GM12892 (cell line): ENCODE measurements around the gene MLKL.

Source experiments
- POLR2A ChIP-seq: IDR thresholded peaks from 2 replicates; pipeline ENCODE4 v1.6.1; 2011; ENCODE audit warnings: low read depth, low read length, control low read depth
- TAF1 ChIP-seq: IDR thresholded peaks from 2 replicates; pipeline ENCODE4 v1.6.1; 2011; ENCODE audit warnings: low read depth, mild to moderate bottlenecking, control low read depth, low read length, borderline replicate concordance

DNA sequence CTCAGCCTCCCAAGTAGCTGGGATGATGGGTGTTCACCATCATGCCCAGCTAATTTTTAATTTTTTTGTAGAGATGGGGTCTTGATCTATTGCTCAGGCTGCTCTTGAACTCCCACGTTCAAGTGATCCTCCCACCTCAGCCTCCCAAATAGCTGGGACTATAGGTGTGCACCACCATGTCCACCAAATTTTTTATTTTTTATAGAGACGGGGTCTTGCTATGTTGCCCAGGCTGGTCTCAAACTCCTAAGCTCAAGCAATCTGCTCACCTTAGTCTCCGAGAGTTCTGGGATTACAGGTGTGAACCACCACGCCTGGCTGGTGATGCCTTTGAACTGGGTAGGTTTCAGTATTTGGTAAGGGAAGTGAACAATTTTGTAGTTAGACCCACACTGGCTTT lies 43.9 kb upstream of the MLKL start:
- TF ChIP-seq POLR2A (no peak), TAF1 (no peak)
